ENCODE data around the gene NIPBL. TPM values are rescaled to one million over a fixed set of nuclear protein-coding genes. Genes with fewer than 3 reads are reported as not detected.
"Not testable (repeated sequence)": the region's sequence is repeated elsewhere in the genome, so short reads cannot be mapped to it uniquely, and the experiment has no call there.

NIPBL gene
- 17.9 and 26.2 TPM in 2 replicates for total RNA-seq

- DNase-seq (ENCODE audit: low read depth in 2 of 2): peak; percentile 93
These were observed at the start of gene NIPBL for GRCh38 chr5:36876299-36876964. NIPBL (plus strand) TSS chr5:36876769; CDS start chr5:36953697, 76,928 bp downstream.

- DNase-seq (ENCODE audit: low read depth in 2 of 2): no peak
These were observed 44.3 kb upstream of the NIPBL start for GRCh38 chr5:36832274-36832673.

GRCh38 chr5:36836831-36837230, 39.7 kb upstream of the NIPBL start:
- peak in 1 of 2 donors; percentile 66 for DNase-seq (ENCODE audit: low read depth in 2 of 2)

- DNase-seq (ENCODE audit: low read depth in 2 of 2): no peak
These were observed 36.8 kb upstream of the NIPBL start for GRCh38 chr5:36839489-36840476.

GRCh38 chr5:36841677-36842076, 34.9 kb upstream of the NIPBL start:
- DNase-seq (ENCODE audit: low read depth in 2 of 2): no peak

- no peak for DNase-seq (ENCODE audit: low read depth in 2 of 2)
These were observed 34.5 kb upstream of the NIPBL start for GRCh38 chr5:36842087-36842486.

- no peak for DNase-seq (ENCODE audit: low read depth in 2 of 2)
These were observed 32.3 kb upstream of the NIPBL start for GRCh38 chr5:36844305-36844704.

GRCh38 chr5:36848545-36848944, 28.0 kb upstream of the NIPBL start:
- DNase-seq (ENCODE audit: low read depth in 2 of 2): not testable (repeated sequence)

GRCh38 chr5:36852903-36853302, 23.7 kb upstream of the NIPBL start:
- not testable (repeated sequence) for DNase-seq (ENCODE audit: low read depth in 2 of 2)

GRCh38 chr5:36854402-36855140, 22.0 kb upstream of the NIPBL start:
- no peak for DNase-seq (ENCODE audit: low read depth in 2 of 2)

- no peak for DNase-seq (ENCODE audit: low read depth in 2 of 2)
These were observed 21.5 kb upstream of the NIPBL start for GRCh38 chr5:36855141-36855495.

- no peak for DNase-seq (ENCODE audit: low read depth in 2 of 2)
These were observed 14.7 kb upstream of the NIPBL start for GRCh38 chr5:36861871-36862270.

GRCh38 chr5:36870399-36871040, 6.0 kb upstream of the NIPBL start:
- peak; percentile 60 to 79 for DNase-seq (ENCODE audit: low read depth in 2 of 2)

- no peak for DNase-seq (ENCODE audit: low read depth in 2 of 2)
These were observed 2.1 kb upstream of the NIPBL start for GRCh38 chr5:36874465-36874864.

- DNase-seq (ENCODE audit: low read depth in 2 of 2): peak; percentile 23 to 70
These were observed 1.3 kb upstream of the NIPBL start for GRCh38 chr5:36875051-36875789.

GRCh38 chr5:36875790-36876298, 725 bp upstream of the NIPBL start:
- DNase-seq (ENCODE audit: low read depth in 2 of 2): peak; percentile 88 to 92

GRCh38 chr5:36876965-36877666, 547 bp downstream of the NIPBL start:
- peak; percentile 65 to 78 for DNase-seq (ENCODE audit: low read depth in 2 of 2)

- DNase-seq (ENCODE audit: low read depth in 2 of 2): peak; percentile 53 to 69
These were observed 1.3 kb downstream of the NIPBL start for GRCh38 chr5:36877667-36878391.
